Fibroblast of the conjunctiva (primary cell): ENCODE measurements around the gene ZDHHC6.
"Not testable (repeated sequence)": the region's sequence is repeated elsewhere in the genome, so short reads cannot be mapped to it uniquely, and the experiment has no call there.

ENCODE experiments used
- DNase-seq: peaks from one replicate; pipeline ENCODE4 v3.0.0-alpha.2; 2010; ENCODE audit warnings: low read depth

Gene ZDHHC6

DNA sequence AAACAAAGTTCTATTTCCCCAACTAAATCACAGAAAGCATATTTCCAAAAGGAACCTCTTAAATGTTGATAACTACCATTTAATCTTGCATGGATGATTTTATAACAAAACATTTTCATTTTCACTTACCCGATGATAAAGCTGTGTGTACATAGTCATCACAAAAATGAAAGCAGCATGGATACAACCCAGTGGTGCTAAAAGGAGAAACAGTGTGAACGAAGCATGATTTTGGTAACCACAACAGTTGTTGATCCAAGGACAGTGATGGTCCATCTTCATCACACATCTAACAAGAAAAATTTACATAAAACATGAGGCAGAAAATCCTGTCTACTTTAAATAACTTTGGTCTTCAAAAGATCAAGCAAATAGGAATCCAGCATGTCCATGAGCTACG, 4.7 kb downstream of the ZDHHC6 start:
- no peak for DNase-seq

DNA sequence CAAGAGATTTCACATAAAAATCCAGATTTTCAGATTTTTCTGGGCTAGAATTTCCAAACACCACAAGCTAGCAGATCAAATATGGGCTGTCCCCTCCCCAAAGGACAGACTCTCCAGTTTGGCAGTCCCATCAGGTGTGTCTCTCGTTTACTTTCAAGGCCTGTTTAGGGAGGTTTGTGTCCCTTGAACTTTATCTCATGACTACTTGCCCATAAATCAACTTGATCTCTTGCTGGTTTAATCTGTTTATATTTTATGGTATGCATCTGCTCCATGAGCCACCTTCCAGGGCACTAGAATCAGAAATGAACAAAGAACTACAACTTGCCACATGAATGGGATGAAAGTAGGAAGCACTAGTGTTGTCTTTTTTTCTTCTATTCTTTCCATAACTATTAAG, 5.2 kb downstream of the ZDHHC6 start:
- no peak for DNase-seq

DNA sequence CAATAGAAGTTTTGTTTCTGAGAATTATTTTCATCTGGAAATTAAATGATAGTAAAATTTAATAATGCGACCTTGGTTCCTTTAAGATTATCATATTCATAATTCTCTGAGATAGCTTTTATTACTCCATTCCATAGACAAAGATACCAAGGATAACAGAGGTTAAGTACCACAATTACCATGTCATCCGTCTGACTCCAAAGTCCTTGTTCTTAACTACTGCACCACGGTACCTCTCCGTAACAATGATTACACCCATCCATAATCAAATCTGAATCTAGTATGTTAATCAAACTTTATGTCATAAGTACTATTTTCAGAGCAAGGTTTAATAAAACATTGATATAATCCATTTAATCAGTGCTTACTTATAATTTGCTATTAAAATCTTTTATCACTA, 8.4 kb downstream of the ZDHHC6 start:
- DNase-seq = no peak

DNA sequence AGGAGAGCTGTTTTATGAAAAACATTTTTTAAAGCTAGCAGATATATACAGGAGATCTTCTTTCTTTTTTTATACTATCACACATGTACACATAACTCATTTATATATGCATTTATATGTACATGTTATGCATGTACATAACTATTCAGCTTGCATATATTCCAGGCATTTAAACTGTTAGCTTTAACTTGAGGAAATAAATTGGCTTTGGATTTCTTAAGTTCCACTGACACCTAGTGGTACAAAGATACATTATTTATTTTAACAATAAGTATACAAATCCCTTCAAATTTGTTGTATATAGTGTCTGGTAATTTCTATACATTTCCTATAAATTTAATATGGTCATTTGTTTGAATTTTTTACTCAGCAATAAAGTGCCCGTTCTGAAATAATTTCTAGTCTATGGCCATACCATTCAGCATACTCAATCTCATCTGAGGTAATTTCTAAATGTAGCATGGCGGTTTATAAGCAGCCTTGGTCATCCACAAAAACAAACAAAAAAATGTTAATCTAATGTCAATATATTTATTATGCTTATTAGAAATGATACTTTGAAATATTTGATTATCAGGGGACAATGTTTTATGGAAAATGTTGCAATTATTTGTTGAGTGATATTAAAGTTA, 11.6 kb downstream of the ZDHHC6 start:
- DNase-seq = peak; percentile 12

DNA sequence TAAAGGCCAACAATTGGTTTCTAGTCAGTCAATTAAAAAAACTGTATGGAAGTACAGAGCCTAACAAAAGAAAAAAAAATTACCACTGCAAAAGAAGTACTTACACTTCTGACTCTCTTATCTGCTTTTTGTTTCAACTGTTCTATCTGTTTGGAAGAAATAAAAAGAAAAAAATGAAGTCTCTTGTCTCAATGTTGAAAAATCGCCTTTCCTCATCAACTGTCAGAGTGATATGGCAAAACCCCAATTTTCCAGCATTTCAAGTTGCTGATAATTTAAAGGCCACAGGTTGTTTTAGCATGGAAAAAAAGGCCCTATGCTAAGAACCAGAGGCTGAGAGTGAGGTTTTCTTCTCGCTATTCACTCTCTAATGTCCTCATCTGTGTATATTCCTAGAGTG, 13.6 kb downstream of the ZDHHC6 start:
- no peak for DNase-seq

DNA sequence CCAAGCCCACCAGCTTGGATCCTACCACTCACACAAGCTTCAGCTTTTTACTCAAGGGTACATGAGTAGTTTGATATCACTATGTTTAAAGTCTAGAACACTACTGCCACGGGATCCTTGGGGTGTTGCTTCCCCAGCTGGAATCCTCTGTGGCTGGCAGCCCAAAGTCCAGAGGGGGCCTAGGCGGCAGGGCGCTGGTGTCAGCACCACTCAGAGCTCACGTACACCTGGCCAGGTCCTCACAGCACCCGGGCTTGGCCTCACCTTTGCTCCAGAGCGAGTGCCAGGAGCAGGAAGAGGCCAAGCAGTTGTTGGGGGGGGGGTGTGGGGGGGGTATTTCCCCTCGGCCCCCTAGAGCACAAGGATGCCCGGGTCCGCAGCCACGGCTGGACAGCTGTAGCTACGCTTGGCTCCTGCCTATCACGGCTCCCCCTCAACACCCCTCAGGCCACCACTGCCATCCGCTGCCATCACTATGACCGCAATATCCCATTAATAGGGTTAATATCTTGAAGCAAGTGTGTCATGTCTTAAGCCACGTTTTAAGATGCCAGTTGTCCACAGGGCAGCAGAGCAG, 17.0 kb downstream of the ZDHHC6 start:
- no peak for DNase-seq

DNA sequence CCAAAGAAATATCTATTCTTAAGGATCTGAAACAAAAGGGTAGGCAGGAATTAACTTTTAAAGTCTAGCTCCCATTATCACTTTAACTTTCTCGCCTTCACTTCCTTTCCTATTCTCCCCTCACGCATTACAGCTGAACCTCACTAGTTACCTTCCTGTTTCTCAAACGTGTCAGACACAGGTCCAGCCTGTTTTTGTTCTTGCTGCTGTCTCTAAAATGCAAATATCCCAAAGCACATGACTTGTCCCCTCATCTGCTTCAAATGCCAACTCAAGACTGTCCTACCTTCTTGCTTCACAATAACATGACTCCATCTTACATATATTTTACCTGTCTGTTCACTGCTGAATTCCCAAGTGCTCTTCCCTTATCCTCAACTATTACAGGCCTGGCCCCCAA, 17.6 kb downstream of the ZDHHC6 start:
- no peak for DNase-seq

DNA sequence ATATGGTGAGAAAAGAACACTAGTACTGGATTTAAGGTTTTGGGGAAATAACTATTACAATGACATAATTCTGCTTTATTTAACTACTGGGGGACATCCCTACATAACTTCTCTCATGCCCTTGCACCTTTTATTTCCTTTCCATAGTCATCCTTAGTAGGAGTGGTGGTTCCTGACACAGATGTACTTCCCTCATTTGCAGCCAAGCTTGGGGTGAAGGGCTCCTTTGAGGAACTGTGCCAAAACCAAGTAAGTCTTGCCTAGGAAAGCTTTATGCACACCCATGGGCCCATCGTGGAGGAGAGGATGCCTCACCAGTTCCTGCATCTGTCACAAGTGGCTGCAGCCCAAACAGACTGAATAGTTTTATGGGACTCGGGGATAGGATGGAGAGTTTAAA, 20.6 kb downstream of the ZDHHC6 start:
- DNase-seq = no peak

DNA sequence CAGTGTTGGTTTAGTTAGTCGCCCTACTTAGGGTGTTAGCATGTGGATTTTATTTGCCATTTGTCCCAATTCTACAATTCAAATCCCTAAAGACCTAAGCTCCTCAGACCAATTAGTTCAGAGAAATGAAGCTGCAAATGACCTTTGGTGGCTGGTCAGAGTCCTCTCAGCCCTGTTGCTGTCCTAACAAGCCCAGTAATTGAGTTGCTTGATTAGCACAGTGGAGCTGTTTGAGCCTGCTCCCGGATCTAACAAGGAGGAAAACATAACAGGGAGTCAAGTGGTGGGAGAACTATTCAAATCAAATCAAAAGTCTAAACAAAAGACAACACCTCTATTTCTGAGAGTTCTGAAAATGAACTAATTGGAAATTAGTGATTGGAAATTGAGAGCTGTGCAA, 22.1 kb downstream of the ZDHHC6 start:
- no peak for DNase-seq

DNA sequence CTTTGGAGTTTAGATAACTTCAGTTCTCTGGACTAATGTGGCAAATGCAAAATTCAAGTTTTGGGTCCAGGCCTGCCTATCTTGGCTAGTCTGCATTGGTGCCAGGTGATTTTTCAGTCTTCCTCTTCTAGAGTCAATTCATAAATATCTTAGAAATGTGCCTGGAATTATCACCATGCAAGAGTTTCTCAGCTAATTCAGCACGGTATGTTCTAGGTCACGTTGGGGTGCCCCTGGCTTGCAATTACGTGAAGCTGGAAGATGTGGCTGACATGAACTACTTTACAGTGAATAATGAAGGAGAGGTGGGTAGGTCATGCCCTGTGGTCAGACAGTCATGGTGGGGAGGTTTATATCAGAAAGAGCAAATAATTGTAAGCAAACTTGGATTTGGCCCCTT, 25.0 kb downstream of the ZDHHC6 start:
- DNase-seq = no peak

DNA sequence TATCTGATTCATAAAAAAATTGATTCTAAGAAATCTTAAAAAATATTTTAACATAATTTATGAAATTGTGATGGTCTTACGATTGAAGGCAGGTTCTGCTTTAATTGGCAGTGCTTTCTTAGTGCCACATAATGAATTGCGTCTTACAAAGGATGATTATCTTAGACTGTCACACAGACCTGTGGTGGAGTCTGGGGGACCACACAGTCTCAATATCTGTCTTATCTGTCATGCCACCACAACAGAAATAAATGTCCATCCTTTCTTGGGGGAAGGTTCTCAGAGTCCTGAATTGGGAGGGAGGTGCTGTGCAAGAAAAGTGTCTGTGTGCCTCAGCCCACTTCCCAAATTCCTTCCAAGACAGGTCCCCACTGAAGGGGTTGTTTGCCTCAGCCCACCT, 34.0 kb downstream of the ZDHHC6 start:
- DNase-seq = no peak

DNA sequence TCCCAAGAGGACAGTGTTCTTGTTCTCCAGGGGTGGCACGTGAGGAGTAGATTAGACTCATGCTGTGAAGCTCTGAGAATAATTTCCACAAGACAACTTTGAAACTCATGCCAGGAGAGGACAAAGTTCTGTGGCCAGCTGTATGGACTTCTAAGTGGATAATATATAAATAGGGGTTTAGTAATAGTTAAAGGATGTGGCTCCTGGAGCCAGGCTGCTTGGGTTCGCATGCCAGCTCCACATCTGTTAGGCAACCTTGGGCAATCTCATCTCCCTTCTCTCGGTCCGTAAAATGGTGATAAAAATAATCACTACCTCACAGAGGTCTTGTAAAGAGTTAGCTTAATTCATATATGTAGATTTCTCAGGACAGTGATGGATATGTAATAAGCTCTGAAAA, 37.0 kb downstream of the ZDHHC6 start:
- DNase-seq = no peak

DNA sequence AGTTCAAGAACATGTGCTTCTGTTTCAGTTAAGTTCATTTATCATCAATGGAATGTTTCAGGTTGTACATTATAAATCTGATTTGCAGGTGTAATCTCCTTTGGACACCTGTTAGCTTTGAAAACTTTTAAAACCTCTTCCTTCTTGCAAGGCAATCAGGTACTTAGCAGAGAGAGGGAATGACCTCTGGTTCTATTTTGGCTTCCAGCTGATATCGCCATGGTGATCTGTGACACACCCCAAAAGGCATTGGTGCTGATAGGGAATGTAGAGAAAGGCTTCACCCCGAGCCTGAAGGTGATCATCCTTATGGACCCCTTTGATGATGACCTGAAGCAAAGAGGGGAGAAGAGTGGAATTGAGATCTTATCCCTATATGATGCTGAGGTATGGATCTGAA, 37.4 kb downstream of the ZDHHC6 start:
- DNase-seq = no peak

DNA sequence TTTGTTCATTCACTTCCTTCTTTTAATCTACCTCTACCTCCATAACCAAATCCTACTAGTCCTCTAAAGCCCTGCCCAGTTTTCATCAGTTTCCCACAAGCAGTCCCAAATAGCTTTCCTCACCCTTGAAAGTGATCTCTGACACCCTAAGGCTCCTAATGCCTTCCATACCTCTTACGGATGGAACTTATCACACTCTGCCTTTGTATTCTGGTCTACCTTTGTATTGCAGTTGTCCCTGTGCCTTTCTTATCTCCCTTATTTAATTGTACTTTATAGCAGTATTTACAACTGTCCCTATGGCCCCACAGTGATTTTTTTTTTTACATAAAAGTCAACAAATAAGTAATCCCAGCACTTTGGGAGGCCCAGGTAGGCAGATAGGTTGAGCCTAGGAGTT, 39.0 kb downstream of the ZDHHC6 start:
- DNase-seq = no peak

DNA sequence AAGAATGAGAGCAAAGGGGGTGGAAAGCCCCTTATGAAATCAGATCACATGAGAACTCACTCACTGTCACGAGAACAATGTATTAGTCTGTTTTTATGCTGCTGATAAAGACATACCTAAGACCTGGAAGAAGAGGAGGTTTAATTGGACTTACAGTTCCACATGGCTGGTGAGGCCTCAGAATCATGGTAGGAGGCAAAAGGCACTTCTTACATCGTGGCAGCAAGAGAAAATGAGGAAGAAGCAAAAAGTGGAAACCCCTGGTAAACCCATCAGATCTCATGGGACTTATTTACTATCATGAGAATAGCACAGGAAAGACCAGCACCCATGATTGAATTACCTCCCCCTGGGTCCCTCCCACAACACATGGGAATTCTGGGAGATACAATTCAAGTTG, 39.9 kb downstream of the ZDHHC6 start:
- not testable (repeated sequence) for DNase-seq

DNA sequence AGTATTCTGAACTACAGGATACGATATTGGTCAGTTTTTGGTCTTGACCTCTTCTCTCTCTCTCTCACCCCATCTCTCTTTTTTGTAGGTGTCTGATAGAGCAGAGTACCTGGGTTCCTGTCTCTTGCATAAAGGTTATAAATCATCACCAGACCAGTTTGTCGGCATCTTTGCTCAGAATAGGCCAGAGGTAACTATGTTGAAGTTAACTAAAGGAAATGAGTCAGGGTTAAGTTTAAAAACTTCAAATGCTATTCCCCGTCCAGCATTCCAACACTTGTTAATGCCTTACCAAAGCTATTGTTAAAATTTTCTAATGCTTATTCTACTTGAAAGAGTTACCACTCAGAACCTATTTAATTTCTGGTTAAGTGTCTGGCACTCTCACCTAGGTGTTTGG, 42.1 kb downstream of the ZDHHC6 start:
- no peak for DNase-seq

DNA sequence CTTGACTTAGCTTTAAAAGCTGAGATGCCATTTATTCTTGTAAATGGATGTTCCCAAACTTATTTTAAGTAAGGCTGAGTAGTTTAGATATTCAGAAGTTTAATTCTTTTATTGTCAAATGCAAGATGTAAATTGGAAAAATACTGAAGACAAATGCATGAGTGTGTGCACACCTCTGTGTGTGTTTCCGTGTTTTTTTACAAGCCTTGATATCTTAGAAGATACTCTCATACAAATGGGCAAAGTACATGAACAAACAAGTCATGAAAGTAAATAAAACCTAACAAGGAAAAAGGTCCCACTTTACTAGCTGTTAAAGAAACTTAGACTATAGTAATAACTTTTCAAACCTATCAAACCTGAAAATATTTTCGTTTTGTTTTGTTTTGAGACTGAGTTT, 43.8 kb downstream of the ZDHHC6 start:
- DNase-seq = no peak

DNA sequence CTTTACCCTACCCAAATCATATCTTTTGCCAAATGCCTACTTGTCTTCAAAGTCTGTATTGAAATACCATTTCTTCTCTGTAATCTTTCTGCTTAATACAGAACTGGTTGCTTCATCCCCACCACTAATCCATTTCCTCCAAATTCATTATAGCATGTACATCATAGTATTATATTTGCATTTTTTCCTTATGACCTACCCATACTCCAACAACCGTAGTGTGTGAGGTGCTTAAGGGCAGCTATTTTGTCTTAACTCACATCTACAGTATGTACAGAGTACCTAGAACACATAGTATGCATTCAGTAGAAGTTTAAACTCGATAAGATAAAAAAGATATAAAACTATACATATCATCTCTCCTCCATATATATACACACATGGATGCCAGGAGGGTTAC, 49.1 kb downstream of the ZDHHC6 start:
- no peak for DNase-seq

DNA sequence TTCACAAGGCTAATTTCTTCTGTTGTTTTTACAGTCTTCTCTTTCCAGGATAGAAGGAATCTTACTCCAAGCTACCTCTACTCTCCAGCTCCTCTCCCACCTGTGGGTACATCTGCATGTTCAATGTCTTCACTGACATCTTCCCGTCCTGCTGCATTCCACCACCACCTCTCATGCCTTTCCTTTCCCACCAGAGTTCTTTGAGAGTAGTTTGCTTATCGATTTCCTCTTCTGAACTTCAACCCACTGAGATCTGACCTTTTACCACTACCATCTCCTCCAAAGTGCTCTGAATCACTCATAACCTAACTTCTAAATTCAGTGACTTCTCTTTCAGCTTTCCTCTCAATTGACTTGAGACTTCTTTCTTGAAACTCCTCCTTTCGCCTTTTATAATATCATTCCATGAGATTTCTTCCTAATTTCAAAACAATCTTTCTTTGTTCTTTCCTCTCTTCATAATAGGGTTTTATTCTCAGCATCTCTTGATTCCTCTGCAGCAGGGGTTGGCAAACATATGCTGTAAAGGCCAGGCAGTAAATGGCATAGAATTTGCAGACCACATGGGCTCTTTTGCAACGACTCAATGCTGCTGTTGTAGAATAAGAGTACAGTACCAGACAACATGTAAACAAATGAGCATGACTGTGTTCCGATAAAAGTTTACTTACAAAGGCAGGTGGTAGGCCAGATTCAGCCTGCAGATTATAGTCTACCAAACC, 50.7 kb downstream of the ZDHHC6 start:
- DNase-seq = no peak

DNA sequence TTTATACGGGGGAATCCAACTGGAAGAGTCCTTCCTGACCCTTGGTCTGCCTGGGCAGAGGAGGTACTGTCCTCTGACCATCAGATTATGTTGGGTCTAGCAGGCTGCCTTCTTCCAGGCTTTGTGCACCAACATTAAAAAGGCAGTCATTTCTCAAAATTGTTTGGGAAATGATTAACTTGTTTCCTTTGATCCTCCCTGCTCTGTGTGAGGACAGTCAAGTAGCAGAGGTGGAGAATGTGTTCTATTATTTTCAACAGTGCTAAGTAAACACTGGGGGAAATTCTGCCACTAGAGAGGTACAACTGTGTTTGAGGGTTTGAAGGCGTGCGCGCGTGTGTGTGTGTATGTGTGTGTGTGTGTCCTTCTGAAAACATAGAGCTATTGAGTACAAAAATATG, 52.2 kb downstream of the ZDHHC6 start:
- no peak for DNase-seq

DNA sequence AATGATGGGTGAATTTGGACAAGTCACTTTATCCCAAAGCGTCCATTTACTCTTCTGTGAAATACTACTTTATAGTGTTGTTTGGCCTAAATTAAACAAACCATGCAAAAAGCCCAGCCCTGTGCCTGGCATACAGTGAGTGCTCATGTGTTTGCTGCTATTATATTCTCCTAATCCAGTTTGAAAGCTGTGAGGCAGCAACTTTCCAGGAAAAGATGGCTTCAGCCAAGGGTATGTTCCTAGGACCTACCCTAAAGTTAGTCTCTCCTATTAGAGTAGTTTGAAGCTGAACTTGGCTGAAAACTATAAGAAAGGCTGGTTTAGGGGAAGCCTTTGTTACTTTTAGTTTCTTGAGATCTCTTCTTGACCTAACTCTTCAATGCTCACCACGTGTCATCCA, 52.9 kb downstream of the ZDHHC6 start:
- no peak for DNase-seq

DNA sequence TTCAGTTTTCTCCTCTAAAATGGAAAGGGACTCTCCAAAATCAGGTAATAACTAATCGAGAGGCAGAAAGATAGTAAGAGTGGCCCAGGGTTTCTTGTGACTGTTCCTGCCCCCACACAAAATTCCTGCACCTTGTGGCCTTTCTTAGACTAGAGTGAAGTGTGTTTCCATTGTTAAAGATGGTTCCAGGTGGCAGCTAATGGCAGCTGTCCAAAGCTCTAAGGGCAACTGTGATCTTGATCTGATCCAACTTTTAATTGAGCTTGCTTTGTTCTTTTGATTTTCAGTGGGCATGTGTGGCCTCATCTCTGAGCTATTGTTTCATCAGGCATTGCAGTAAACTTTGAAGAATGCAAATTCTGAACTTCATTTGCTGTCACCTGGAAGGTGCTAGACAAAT, 53.4 kb downstream of the ZDHHC6 start:
- DNase-seq = no peak

DNA sequence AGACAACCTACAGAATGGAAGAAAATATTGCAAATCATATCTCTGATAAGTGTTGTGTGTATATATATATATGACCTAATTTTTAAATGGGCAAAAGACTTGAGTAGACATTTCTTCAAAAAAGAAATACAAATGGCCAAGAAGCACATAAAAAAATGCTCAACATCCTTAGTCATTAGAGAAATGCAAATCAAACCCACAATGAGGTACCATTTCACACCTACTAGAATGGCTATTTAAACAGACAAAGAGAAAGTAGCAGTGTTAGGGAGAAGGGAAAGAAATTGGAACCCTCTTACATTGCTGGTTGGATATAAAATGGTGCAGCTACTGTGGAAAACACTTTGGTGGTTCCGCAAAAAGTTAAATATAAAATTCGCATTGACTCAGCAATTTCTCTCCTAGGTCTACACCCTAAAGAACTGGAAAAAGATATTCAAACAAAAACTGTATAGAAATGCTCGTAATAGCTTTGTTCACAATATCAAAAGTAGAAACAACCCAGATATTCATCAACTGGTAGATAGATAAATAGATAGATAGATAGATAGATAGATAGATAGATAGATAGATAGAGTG, 56.5 kb downstream of the ZDHHC6 start:
- DNase-seq = no peak
